Cardiac fibroblast (primary cell): ENCODE results near the gene NUP88.
"Not testable (repeated sequence)": the region's sequence is repeated elsewhere in the genome, so short reads cannot be mapped to it uniquely, and the experiment has no call there.

ENCODE experiments used
- DNase-seq, 2 donors: peaks; one replicate each; pipeline versions ENCODE4 v3.0.0 to v3.0.0-alpha.2; 2010; ENCODE audit warnings: low read depth in 2 of 2
- H3K4me3 ChIP-seq, 2 donors: replicated peaks in 1 of 2; 1 replicate in 1 of 2; 2 replicates in 1 of 2; pipeline ENCODE4 v1.5.1; 2011; ENCODE audit warnings: low read depth in 2 of 2, low read length in 2 of 2, mild to moderate bottlenecking in 2 of 2, moderate library complexity in 1 of 2
- CTCF ChIP-seq: IDR thresholded peaks from one replicate; pipeline ENCODE4 v1.5.1; 2011; ENCODE audit warnings: low read depth, mild to moderate bottlenecking, low read length, inconsistent platforms

The NUP88 gene

DNA sequence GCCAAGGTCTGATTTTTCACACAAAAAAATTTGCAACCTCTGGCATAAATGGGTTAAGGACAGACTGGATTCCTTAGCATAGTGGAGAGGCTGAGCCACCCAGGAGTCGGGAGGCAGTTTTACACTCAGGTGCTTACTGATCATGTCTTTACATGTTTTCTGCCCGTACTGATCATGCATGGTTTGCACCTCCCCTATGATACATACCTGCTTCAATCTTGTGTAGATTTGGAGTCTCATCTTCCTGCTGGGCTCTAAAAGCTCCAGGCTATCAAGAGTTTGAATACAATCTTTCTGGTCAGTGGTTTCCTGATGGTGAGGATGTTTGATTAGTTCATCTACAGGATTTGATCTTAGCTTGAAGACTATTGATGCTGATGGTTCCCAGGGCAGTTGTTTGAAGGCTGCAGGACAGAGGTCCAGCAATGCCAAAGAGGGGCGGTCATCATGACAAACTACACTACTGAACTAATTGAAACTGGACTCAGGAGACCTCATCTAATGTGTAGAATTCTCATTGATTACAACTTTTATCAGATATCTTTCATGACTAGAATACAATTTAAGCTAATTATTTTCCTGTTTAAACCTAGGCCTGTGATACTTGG is 12.6 kb upstream of the NUP88 start:
- no peak for DNase-seq
- TF ChIP-seq CTCF = no peak
- H3K4me3 ChIP-seq = no peak overlapping the region

- not testable (repeated sequence) for DNase-seq, H3K4me3 ChIP-seq
Measured at GRCh38 chr17:5431234-5431633, 11.8 kb upstream of the NUP88 start.

- no peak for DNase-seq
- no peak for TF ChIP-seq CTCF
- H3K4me3 ChIP-seq = no peak overlapping the region
Measured at GRCh38 chr17:5430413-5430999, 11.0 kb upstream of the NUP88 start.

GRCh38 chr17:5429191-5429887 is 9.9 kb upstream of the NUP88 start:
- H3K4me3 ChIP-seq = no peak overlapping the region
- TF ChIP-seq CTCF = no peak
- no peak for DNase-seq

- no peak for TF ChIP-seq CTCF
- no peak for DNase-seq
- H3K4me3 ChIP-seq = no peak overlapping the region
Measured at GRCh38 chr17:5425826-5426225, 6.4 kb upstream of the NUP88 start.

DNA sequence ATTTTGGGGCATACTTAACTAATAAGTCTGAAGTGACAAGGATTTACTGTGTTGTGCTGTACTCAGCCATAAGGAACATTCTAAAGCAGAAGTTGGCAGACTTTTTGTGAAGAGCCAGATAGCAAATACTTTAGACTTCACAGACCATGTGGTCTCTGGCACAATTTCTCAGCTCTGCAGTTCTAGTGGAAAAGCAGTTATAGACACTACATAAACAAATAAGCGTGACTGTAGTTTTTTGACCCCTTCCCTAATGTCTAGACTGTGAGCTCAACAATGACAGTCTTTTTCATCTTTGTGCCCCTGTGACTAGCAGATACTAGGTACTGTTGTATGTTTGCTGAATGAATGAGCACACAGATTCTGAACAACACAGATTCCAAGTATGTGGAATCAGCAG is 5.4 kb upstream of the NUP88 start:
- no peak overlapping the region for H3K4me3 ChIP-seq
- DNase-seq = no peak
- TF ChIP-seq CTCF = no peak

- no peak overlapping the region for H3K4me3 ChIP-seq
- DNase-seq = peak; percentile 21 to 81
- no peak for TF ChIP-seq CTCF
Measured at GRCh38 chr17:5422505-5422904, 3.0 kb upstream of the NUP88 start.
